Hepatocyte (in vitro differentiated cells): Measurements from ENCODE around the gene KCNJ8. TPM values are rescaled to one million over a fixed set of nuclear protein-coding genes. Genes with fewer than 3 reads are reported as not detected.

ENCODE experiments used
- DNase-seq: peaks from one replicate; pipeline ENCODE4 v3.0.0-alpha.2; 2016; ENCODE audit warnings: low spot score
- H2AFZ ChIP-seq: fragments of 200-600 bp; sonication (generic); 2 replicates; pipeline ENCODE4 v1.6.0; 2016; ENCODE audit warnings: antibody characterized with exemption, mild to moderate bottlenecking
- H3K27ac ChIP-seq: fragments of 200-600 bp; sonication (generic); 2 replicates; pipeline ENCODE4 v1.5.1; 2016; ENCODE audit warnings: mild to moderate bottlenecking
- H3K27me3 ChIP-seq: fragments of 200-600 bp; sonication (generic); 2 replicates; pipeline ENCODE4 v1.6.1; 2016
- H3K36me3 ChIP-seq: fragments of 200-600 bp; sonication (generic); replicated peaks from 2 replicates; pipeline ENCODE4 v1.5.1; 2016; ENCODE audit warnings: low read depth; ENCODE audit not compliant: insufficient read depth
- H3K4me1 ChIP-seq: fragments of 200-600 bp; sonication (generic); 2 replicates; pipeline ENCODE4 v1.5.1; 2016; ENCODE audit warnings: mild to moderate bottlenecking, moderate library complexity; ENCODE audit not compliant: insufficient read depth
- H3K4me2 ChIP-seq: fragments of 200-600 bp; sonication (generic); 2 replicates; pipeline ENCODE4 v1.6.0; 2016
- H3K4me3 ChIP-seq: fragments of 200-600 bp; sonication (generic); 2 replicates; pipeline ENCODE4 v1.5.1; 2016; ENCODE audit warnings: mild to moderate bottlenecking
- H3K79me2 ChIP-seq: fragments of 200-600 bp; sonication (generic); 2 replicates; pipeline ENCODE4 v1.6.0; 2017; ENCODE audit warnings: mild to moderate bottlenecking
- H3K9me2 ChIP-seq: fragments of 200-600 bp; sonication (generic); replicated peaks from 2 replicates; pipeline ENCODE4 v1.6.0; 2017; ENCODE audit warnings: mild to moderate bottlenecking; ENCODE audit not compliant: insufficient read depth
- H3K9me3 ChIP-seq: fragments of 200-600 bp; sonication (generic); 2 replicates; pipeline ENCODE4 v1.5.1; 2016; ENCODE audit warnings: low read depth, mild to moderate bottlenecking
- H4K20me1 ChIP-seq: fragments of 200-600 bp; sonication (generic); 2 replicates; pipeline ENCODE4 v1.6.0; 2016; ENCODE audit warnings: mild to moderate bottlenecking; ENCODE audit not compliant: insufficient read depth, poor library complexity, severe bottlenecking
- EZH2 ChIP-seq: fragments of 200-600 bp; sonication (generic); IDR thresholded peaks from 2 replicates; pipeline ENCODE4 v1.6.1; 2016; ENCODE audit warnings: antibody characterized with exemption, mild to moderate bottlenecking, borderline replicate concordance
- EZH2phosphoT487 ChIP-seq: fragments of 200-600 bp; sonication (generic); IDR thresholded peaks from one replicate; pipeline ENCODE4 v1.6.1; 2018; ENCODE audit warnings: antibody characterized with exemption, mild to moderate bottlenecking, low read depth, moderate library complexity; ENCODE audit not compliant: unreplicated experiment, severe bottlenecking
- WGBS: methylation state at CpG from one replicate; pipeline ENCODE4 v1.1.6; 2016; ENCODE audit warnings: low lambda C conversion rate; ENCODE audit errors: missing lambda C conversion rate; 5-methylcytosine and 5-hydroxymethylcytosine counted together
- polyA plus RNA-seq: library from polyadenylated mRNA; unstranded; fragments of >200 nt; fragmentation: Nextera tagmentation; extraction: Ambion mirVana; gene quantifications from 2 replicates; pipeline ENCODE4 v1.2.1, GENCODE V29; 2016
- total RNA-seq: library from RNA; depleted of rRNA; stranded (reverse); fragments of >200 nt; gene quantifications from 2 replicates; pipeline ENCODE4 v1.2.3, GENCODE V29; 2014
- TF ChIP-seq, protein P1 (sequence below): fragments of 200-600 bp; sonication (generic); IDR thresholded peaks from 2 replicates; pipeline ENCODE4 v1.5.1; 2016; ENCODE audit warnings: antibody characterized with exemption, mild to moderate bottlenecking; ENCODE audit not compliant: poor library complexity

Gene KCNJ8
- total and polyA plus RNA-seq, 2 experiments from 2014 or later, result 15.8 to 37.3 TPM

DNA sequence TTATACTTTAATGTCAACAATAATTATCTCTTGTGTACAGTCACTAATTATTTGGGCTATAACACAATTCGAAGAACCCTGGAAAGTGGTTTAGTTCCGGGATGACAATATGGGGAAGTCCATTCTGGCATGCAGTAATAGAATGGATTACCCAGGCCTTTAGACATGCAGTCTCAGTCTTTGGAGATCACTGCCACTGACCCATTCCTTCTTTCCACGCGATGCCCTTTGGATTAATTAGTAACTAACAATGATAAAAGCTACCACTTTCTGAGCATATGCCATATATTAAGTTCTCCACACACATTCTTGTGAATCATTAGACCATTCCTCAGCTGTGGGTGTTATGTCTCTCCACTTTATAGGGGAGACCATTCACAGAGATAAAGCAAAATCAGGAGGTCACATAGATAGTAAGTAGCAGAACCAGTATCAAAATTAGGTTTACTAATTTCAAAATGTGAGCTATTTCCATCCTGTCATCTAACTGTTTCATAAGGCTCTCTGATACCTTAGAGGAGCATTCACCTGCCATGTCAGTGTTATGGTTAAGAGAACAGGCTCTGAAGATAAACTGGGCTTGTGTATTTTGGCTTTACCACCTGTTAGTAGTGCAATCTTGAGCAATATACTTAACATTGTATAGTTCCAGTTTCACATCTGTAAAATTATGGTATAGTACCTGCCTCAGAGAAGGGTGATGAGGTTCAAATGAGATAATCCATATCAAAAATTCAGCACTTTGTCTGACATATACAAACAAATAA is 27.2 kb upstream of the KCNJ8 start:
- no peak overlapping the region for H3K4me3 ChIP-seq
- H3K79me2 ChIP-seq, result no peaks in the 10 kb centered on the region
- H3K9me2 ChIP-seq, result no peaks in the 10 kb centered on the region
- H2AFZ ChIP-seq, result no peak overlapping the region
- no peaks in the 10 kb centered on the region for H3K36me3 ChIP-seq
- TF ChIP-seq EZH2 (no peak), EZH2phosphoT487 (no peak)
- TF ChIP-seq, protein P1, sequence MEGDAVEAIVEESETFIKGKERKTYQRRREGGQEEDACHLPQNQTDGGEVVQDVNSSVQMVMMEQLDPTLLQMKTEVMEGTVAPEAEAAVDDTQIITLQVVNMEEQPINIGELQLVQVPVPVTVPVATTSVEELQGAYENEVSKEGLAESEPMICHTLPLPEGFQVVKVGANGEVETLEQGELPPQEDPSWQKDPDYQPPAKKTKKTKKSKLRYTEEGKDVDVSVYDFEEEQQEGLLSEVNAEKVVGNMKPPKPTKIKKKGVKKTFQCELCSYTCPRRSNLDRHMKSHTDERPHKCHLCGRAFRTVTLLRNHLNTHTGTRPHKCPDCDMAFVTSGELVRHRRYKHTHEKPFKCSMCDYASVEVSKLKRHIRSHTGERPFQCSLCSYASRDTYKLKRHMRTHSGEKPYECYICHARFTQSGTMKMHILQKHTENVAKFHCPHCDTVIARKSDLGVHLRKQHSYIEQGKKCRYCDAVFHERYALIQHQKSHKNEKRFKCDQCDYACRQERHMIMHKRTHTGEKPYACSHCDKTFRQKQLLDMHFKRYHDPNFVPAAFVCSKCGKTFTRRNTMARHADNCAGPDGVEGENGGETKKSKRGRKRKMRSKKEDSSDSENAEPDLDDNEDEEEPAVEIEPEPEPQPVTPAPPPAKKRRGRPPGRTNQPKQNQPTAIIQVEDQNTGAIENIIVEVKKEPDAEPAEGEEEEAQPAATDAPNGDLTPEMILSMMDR, result no peak
- H3K9me3 ChIP-seq, result no peaks in the 10 kb centered on the region
- 78% methylated on average over 4 of the region's 4 CpGs for WGBS
- no peak for DNase-seq
- H3K27me3 ChIP-seq, result no peaks in the 10 kb centered on the region
- H3K4me1 ChIP-seq, result no peaks in the 10 kb centered on the region
- H3K27ac ChIP-seq, result peak overlapping the region; percentile 63
- H3K4me2 ChIP-seq, result no peak overlapping the region
- H4K20me1 ChIP-seq, result no peaks in the 10 kb centered on the region

DNA sequence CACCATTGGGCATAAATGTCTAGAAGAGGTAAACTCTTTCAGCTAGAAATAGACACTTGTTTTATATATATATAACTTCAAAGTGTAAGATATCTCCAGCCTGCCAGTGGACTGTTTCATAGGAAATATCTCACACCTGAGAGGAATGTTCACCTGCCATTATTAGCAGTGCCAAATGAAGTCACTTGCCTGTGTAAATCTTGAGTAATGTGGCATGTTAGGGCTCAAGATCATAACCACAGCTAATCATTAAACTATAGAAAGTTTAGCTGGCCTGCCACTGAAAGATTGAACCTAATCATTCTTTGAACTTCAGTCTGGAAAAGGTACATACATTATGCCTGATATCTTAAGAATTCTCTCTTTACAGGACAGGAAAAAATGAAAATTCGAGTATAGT is 25.5 kb upstream of the KCNJ8 start:
- Histone ChIP-seq H3K36me3 (no peaks in the 10 kb centered on the region), H3K79me2 (no peaks in the 10 kb centered on the region), H2AFZ (no peak overlapping the region), H3K27me3 (no peaks in the 10 kb centered on the region), H3K4me1 (no peaks in the 10 kb centered on the region), H3K4me2 (no peak overlapping the region), H3K27ac (peak overlapping the region; percentile 63), H3K9me3 (no peaks in the 10 kb centered on the region), H4K20me1 (no peaks in the 10 kb centered on the region), H3K4me3 (no peak overlapping the region), H3K9me2 (no peaks in the 10 kb centered on the region)
- 68% methylated on average over 1 of the region's 1 CpG for WGBS
- DNase-seq, result peak; percentile 37
- TF ChIP-seq EZH2 (no peak), EZH2phosphoT487 (no peak)
- TF ChIP-seq, protein P1, result no peak

DNA sequence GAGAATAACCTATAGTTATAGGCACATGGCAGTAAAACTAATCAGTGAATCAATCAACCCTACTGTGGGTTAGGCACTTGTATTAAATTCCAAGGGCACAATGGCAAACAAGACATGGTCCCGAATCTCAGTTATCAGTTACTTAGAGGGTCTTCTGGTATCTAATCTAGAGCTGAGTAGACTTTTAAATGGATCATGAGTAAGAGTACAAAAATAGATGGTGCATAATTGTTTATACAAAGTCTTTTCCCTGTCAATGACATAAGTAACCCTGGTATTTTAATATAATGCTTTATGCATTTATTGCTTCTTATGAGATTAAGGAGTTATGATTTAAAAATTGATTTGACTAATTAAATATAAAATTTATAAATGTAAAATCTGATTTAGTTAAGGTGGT is 23.0 kb upstream of the KCNJ8 start:
- Histone ChIP-seq H3K9me2 (no peaks in the 10 kb centered on the region), H3K27me3 (no peaks in the 10 kb centered on the region), H3K9me3 (no peaks in the 10 kb centered on the region), H3K4me3 (no peak overlapping the region), H2AFZ (no peak overlapping the region), H3K27ac (no peak overlapping the region), H3K79me2 (no peaks in the 10 kb centered on the region), H3K4me1 (no peaks in the 10 kb centered on the region), H3K36me3 (no peaks in the 10 kb centered on the region), H4K20me1 (no peaks in the 10 kb centered on the region), H3K4me2 (no peak overlapping the region)
- DNase-seq, result no peak
- TF ChIP-seq EZH2phosphoT487 (no peak), EZH2 (no peak)
- TF ChIP-seq, protein P1, result no peak
- 73% methylated on average over 1 of the region's 1 CpG for WGBS
